ENCODE data around the gene PHKA1. TPM values are rescaled to one million over a fixed set of nuclear protein-coding genes. Genes with fewer than 3 reads are reported as not detected.
A peak's percentile ranks its signal among the peaks of the same experiment; 100 is the strongest.

Gene PHKA1
- total RNA-seq, 3 donors from 2014 or later (not counting 1 experiment from before 2014, with no cell fraction given), result 0.13 to 0.24 (median 0.16) TPM

GRCh38 chrX:72572248-72573157, 141.6 kb downstream of the PHKA1 start, which contains the start of gene HDAC8:
Gene HDAC8 (minus strand): TSS chrX:72572843. CDS start chrX:72572761, 82 bp downstream.
- peak within 1 kb of the TSS; percentile 30 for H3K27ac ChIP-seq (ENCODE audit: low read length)

GRCh38 chrX:72569786-72570185, 144.3 kb downstream of the PHKA1 start:
- H3K36me3 Mint-ChIP-seq, result no peaks in the 10 kb centered on the region
- DNase-seq, result no peak
- H3K4me3 ChIP-seq (ENCODE audit: low read length), result no peak overlapping the region
- no peaks in the 10 kb centered on the region for H3K27me3 ChIP-seq (ENCODE audit: control insufficient read depth, insufficient read depth, low read length)
- no peaks in the 10 kb centered on the region for H3K9me3 ChIP-seq (ENCODE audit: control insufficient read depth, insufficient read depth, low read length)
- no peak overlapping the region for H3K27ac ChIP-seq (ENCODE audit: low read length)
- H3K36me3 ChIP-seq (ENCODE audit: control insufficient read depth, insufficient read depth, low read length), result peaks cover 14% of the 10 kb centered on the region
- no peaks in the 10 kb centered on the region for H3K9me3 Mint-ChIP-seq
- no peaks in the 10 kb centered on the region for H3K4me1 ChIP-seq (ENCODE audit: control insufficient read depth, insufficient read depth, low read length)
- no peak overlapping the region for H3K27ac Mint-ChIP-seq
- peaks cover 0 to 10% of the 10 kb centered on the region in 2 donors for H3K4me1 Mint-ChIP-seq
- intact Hi-C loops (cut with micrococcal nuclease), result no loop called here
- ATAC-seq, result no peak
- WGBS (ENCODE audit: insufficient coverage), result 90% methylated on average over 2 of the region's 2 CpGs
- TF ChIP-seq, protein P1, sequence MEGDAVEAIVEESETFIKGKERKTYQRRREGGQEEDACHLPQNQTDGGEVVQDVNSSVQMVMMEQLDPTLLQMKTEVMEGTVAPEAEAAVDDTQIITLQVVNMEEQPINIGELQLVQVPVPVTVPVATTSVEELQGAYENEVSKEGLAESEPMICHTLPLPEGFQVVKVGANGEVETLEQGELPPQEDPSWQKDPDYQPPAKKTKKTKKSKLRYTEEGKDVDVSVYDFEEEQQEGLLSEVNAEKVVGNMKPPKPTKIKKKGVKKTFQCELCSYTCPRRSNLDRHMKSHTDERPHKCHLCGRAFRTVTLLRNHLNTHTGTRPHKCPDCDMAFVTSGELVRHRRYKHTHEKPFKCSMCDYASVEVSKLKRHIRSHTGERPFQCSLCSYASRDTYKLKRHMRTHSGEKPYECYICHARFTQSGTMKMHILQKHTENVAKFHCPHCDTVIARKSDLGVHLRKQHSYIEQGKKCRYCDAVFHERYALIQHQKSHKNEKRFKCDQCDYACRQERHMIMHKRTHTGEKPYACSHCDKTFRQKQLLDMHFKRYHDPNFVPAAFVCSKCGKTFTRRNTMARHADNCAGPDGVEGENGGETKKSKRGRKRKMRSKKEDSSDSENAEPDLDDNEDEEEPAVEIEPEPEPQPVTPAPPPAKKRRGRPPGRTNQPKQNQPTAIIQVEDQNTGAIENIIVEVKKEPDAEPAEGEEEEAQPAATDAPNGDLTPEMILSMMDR (IDR thresholded peaks at IDR 0.05), result no peak
- H3K4me3 Mint-ChIP-seq, result no peak overlapping the region
- H3K27me3 Mint-ChIP-seq (ENCODE audit: low read depth in 2 of 2), result peaks cover 0 to 2% of the 10 kb centered on the region in 2 donors

More at GRCh38 chrX:72572248-72573157, 141.6 kb downstream of the PHKA1 start, which contains the start of gene HDAC8:
- intact Hi-C loops (cut with micrococcal nuclease), result no loop called here
- under 1% methylated on average over 32 of the region's 36 CpGs for WGBS (ENCODE audit: insufficient coverage)
- Mint-ChIP-seq H3K36me3 (no peaks in the 10 kb centered on the region), H3K9me3 (no peaks in the 10 kb centered on the region), H3K27me3 (ENCODE audit: low read depth in 2 of 2) (peaks cover 4 to 19% of the 10 kb centered on the region in 2 donors), H3K27ac (peak within 1 kb of the TSS; percentile 73 to 91), H3K4me3 (peak within 1 kb of the TSS; percentile 94), H3K4me1 (peaks cover 0 to 10% of the 10 kb centered on the region in 2 donors)
- no peaks in the 10 kb centered on the region for H3K27me3 ChIP-seq (ENCODE audit: control insufficient read depth, insufficient read depth, low read length)
- ATAC-seq, result peak; percentile 84 to 92 (median 88)
- H3K36me3 ChIP-seq (ENCODE audit: control insufficient read depth, insufficient read depth, low read length), result peaks cover 8% of the 10 kb centered on the region
- DNase-seq, result peak; percentile 16 to 74
- no peaks in the 10 kb centered on the region for H3K4me1 ChIP-seq (ENCODE audit: control insufficient read depth, insufficient read depth, low read length)
- peak within 1 kb of the TSS; percentile 74 for H3K4me3 ChIP-seq (ENCODE audit: low read length)
- TF ChIP-seq, protein P1 (IDR thresholded peaks at IDR 0.05), result no peak
- H3K9me3 ChIP-seq (ENCODE audit: control insufficient read depth, insufficient read depth, low read length), result no peaks in the 10 kb centered on the region

DNA sequence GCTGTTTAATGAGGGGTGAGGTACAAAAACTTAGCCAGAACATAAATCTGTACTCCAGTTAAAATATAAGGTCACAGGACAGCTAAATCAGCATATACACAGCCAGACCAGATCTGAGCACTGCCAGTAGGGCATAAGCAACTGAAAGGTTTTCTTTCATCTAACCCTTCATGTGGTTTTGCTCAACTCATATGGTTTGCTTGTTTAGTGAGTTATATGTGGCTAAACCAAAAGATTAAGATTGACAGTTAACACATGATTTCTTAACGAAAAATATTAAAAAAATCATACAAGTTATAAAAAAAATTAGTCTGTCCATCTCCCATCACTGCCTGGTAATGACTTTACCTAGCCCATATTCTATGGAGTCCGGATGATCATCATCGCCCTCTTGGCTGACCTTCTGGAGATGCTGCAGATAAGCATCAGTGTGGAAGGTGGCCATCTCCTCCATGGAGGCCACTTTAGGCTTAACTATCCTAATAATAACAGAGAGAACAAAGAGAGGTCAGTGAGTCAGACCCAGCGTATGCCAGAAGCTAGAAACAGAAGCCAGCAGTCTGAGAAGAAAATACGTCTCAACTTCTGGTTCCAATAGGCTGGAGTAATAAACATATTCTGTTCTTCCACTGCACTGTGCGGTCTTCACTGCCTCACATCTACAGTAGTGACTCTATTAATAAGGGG, 145.6 kb downstream of the PHKA1 start:
- H3K9me3 ChIP-seq (ENCODE audit: control insufficient read depth, insufficient read depth, low read length), result no peaks in the 10 kb centered on the region
- ATAC-seq (no peak), DNase-seq (no peak)
- peaks cover 14% of the 10 kb centered on the region for H3K36me3 ChIP-seq (ENCODE audit: control insufficient read depth, insufficient read depth, low read length)
- Mint-ChIP-seq H3K4me3 (no peak overlapping the region), H3K4me1 (peaks cover 0 to 10% of the 10 kb centered on the region in 2 donors), H3K36me3 (no peaks in the 10 kb centered on the region), H3K27me3 (ENCODE audit: low read depth in 2 of 2) (no peaks in the 10 kb centered on the region), H3K9me3 (no peaks in the 10 kb centered on the region), H3K27ac (no peak overlapping the region)
- TF ChIP-seq, protein P1 (IDR thresholded peaks at IDR 0.05), result no peak
- no peak overlapping the region for H3K27ac ChIP-seq (ENCODE audit: low read length)
- H3K4me3 ChIP-seq (ENCODE audit: low read length), result no peak overlapping the region
- WGBS (ENCODE audit: insufficient coverage), result 83% methylated on average over 1 of the region's 6 CpGs
- no peaks in the 10 kb centered on the region for H3K4me1 ChIP-seq (ENCODE audit: control insufficient read depth, insufficient read depth, low read length)
- H3K27me3 ChIP-seq (ENCODE audit: control insufficient read depth, insufficient read depth, low read length), result no peaks in the 10 kb centered on the region
- intact Hi-C loops (cut with micrococcal nuclease), result no loop called here

Data from natural killer cell (primary cell).